Neural progenitor cell (in vitro differentiated cells): ENCODE data around the gene MN1.

ENCODE experiments used
- CTCF ChIP-seq: fragments of 200-600 bp; sonication (generic); IDR thresholded peaks from 2 replicates; pipeline ENCODE4 v1.5.1; 2017; ENCODE audit warnings: antibody characterized with exemption, mild to moderate bottlenecking
- EZH2 ChIP-seq: fragments of 200-600 bp; sonication (generic); IDR thresholded peaks from 2 replicates; pipeline ENCODE4 v1.6.1; 2017; ENCODE audit warnings: antibody characterized with exemption, mild to moderate bottlenecking, moderate library complexity

- TF ChIP-seq CTCF (no peak), EZH2 (no peak)
Measured at GRCh38 chr22:27761665-27762064, 39.9 kb downstream of the MN1 start.
